NT2/D1 (cell line): Measurements from ENCODE around the gene HS6ST2.

ENCODE experiments used
- SUZ12 ChIP-seq: IDR thresholded peaks from 2 replicates; pipeline ENCODE4 v1.6.1; 2011; ENCODE audit not compliant: insufficient read length, insufficient read depth; ENCODE audit errors: extremely low read depth
- YY1 ChIP-seq: IDR thresholded peaks from 2 replicates; pipeline ENCODE4 v1.6.1; 2011; ENCODE audit not compliant: insufficient read length, insufficient read depth
- ZNF274 ChIP-seq: IDR thresholded peaks from 2 replicates; pipeline ENCODE4 v1.6.1; 2011; ENCODE audit warnings: mild to moderate bottlenecking, low read depth, low read length

- TF ChIP-seq YY1 (no peak), ZNF274 (no peak), SUZ12 (no peak)
Observed at GRCh38 chrX:132615391-132616131, 342.9 kb downstream of the HS6ST2 start.
